ENCODE data around the gene GPR162. TPM values are rescaled to one million over a fixed set of nuclear protein-coding genes. Genes with fewer than 3 reads are reported as not detected.
A peak's percentile ranks its signal among the peaks of the same experiment; 100 is the strongest.

Gene GPR162
- total and polyA plus RNA-seq, 2 experiments from 2014 or later: 38.6 to 41.1 TPM

DNA sequence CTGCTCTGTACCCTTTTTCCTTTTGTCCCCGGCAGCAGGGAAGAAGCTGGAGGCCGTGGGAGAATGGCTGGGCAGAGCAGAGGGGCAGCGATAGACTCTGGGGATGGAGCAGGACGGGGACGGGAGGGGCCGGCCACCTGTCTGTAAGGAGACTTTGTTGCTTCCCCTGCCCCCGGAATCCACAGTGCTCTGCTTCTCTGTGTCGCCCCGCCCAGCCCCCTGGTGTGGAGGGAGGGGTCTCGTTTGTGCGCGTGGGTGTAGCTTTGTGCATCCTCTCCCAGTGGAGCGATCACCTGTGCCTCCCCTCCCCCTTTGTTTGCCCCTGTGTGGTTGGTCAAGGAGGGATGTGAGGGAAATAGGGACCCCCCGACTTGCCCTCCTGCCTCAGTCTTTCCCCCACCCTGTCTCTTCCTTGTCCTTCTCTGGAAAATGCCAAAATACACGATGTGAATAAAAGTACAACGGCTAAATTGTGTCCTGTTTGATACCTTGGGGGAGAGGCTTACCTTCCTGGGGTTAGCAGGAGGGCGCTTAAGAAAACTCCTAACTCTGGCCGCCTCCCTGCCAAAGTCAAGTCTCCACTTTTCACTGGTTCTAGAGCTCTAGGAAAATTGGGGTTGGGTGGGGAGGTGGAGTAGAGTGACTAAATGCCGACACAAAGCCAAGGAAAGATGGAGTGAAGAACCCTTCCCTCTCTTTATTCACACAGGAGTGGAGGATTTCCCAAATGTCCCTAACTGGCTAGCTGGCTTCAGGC is 44.7 kb downstream of the GPR162 start:
- TF ChIP-seq, protein P1, sequence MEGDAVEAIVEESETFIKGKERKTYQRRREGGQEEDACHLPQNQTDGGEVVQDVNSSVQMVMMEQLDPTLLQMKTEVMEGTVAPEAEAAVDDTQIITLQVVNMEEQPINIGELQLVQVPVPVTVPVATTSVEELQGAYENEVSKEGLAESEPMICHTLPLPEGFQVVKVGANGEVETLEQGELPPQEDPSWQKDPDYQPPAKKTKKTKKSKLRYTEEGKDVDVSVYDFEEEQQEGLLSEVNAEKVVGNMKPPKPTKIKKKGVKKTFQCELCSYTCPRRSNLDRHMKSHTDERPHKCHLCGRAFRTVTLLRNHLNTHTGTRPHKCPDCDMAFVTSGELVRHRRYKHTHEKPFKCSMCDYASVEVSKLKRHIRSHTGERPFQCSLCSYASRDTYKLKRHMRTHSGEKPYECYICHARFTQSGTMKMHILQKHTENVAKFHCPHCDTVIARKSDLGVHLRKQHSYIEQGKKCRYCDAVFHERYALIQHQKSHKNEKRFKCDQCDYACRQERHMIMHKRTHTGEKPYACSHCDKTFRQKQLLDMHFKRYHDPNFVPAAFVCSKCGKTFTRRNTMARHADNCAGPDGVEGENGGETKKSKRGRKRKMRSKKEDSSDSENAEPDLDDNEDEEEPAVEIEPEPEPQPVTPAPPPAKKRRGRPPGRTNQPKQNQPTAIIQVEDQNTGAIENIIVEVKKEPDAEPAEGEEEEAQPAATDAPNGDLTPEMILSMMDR (IDR thresholded peaks at IDR 0.05; ENCODE audit: low read depth, low read length): no peak
- Histone ChIP-seq H3K9me3 (ENCODE audit: low read depth) (no peaks in the 10 kb centered on the region), H3K36me3 (peaks cover 50% of the 10 kb centered on the region), H3K4me1 (ENCODE audit: low read depth) (peaks cover 7% of the 10 kb centered on the region), H3K4me3 (no peak overlapping the region), H3K27me3 (no peaks in the 10 kb centered on the region), H3K27ac (no peak overlapping the region)
- DNase-seq (ENCODE audit: low read depth in 1 of 2, low spot score in 1 of 2): no peak

DNA sequence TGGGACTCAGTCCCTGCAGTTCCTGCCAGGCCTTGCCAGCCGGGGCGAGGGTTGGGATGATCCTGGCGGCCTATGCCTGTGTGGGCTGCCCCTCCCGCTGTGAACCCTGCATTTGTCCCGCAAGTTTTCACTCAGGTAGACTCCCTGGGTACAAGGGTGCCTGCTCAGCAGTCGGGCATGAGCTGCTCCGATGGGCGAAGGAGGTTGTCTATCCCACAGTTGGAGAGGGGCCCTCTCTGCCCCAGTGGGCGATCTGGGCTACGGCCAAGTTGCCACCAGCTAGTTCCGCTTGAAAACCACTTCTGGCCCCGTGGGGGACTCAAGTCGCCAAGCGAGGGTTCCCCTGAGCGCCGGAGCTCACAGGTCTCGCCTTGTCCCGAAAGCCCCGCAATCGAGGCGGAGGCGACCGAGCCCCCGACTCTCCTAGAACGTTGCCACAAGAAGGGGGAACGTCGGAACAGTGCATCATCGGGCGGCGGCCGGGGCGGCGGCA is 45.3 kb downstream of the GPR162 start:
- Histone ChIP-seq H3K36me3 (peaks cover 50% of the 10 kb centered on the region), H3K4me1 (ENCODE audit: low read depth) (peaks cover 7% of the 10 kb centered on the region), H3K27ac (no peak overlapping the region), H3K27me3 (no peaks in the 10 kb centered on the region), H3K4me3 (peak overlapping the region; percentile 97), H3K9me3 (ENCODE audit: low read depth) (no peaks in the 10 kb centered on the region)
- TF ChIP-seq, protein P1 (IDR thresholded peaks at IDR 0.05; ENCODE audit: low read depth, low read length): no peak
- DNase-seq (ENCODE audit: low read depth in 1 of 2, low spot score in 1 of 2): no peak

DNA sequence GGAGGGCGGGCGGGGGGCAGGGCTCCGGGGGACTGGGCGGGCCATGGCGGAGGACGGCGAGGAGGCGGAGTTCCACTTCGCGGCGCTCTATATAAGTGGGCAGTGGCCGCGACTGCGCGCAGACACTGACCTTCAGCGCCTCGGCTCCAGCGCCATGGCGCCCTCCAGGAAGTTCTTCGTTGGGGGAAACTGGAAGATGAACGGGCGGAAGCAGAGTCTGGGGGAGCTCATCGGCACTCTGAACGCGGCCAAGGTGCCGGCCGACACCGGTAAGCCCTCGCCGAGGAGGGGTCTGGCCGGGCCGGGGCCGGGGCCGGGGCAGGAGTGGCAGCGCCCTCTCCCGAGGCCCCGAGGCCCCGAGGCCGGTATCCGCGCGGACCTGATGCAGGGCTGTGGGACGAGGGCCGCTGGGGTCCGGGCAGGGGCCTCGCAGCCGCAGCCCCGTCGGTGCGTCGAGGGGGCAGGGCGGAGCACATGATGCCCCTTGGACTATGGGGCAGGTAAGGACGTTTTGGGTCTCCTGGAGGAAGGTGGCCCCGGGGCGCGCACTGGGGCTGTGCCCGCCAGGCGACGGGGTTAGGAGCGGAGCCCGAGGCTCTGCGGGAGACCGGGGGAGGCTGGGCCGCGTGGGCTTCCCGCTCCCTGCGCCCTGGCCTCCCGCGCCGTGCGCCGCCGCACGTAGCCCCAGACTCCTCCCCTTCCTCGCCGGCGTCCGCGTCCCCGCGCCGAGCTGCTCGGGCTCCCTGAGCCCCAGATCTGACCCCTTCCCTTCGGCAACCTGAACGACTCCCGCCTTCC is 46.0 kb downstream of the GPR162 start, which contains the start of gene TPI1:
Gene TPI1, plus strand, starts transcription at position 119 of the 798 bp plus-strand sequence. Its CDS starts 36 bp downstream, at position 155.
- TF ChIP-seq, protein P1 (IDR thresholded peaks at IDR 0.05; ENCODE audit: low read depth, low read length): peak; percentile 8
- Histone ChIP-seq H3K36me3 (peaks cover 46% of the 10 kb centered on the region), H3K9me3 (ENCODE audit: low read depth) (no peaks in the 10 kb centered on the region), H3K4me1 (ENCODE audit: low read depth) (peaks cover 7% of the 10 kb centered on the region), H3K27me3 (no peaks in the 10 kb centered on the region), H3K27ac (peak within 1 kb of the TSS; percentile 86), H3K4me3 (peak within 1 kb of the TSS; percentile 97)
- DNase-seq (ENCODE audit: low read depth in 1 of 2, low spot score in 1 of 2): peak; percentile 84 to 89

DNA sequence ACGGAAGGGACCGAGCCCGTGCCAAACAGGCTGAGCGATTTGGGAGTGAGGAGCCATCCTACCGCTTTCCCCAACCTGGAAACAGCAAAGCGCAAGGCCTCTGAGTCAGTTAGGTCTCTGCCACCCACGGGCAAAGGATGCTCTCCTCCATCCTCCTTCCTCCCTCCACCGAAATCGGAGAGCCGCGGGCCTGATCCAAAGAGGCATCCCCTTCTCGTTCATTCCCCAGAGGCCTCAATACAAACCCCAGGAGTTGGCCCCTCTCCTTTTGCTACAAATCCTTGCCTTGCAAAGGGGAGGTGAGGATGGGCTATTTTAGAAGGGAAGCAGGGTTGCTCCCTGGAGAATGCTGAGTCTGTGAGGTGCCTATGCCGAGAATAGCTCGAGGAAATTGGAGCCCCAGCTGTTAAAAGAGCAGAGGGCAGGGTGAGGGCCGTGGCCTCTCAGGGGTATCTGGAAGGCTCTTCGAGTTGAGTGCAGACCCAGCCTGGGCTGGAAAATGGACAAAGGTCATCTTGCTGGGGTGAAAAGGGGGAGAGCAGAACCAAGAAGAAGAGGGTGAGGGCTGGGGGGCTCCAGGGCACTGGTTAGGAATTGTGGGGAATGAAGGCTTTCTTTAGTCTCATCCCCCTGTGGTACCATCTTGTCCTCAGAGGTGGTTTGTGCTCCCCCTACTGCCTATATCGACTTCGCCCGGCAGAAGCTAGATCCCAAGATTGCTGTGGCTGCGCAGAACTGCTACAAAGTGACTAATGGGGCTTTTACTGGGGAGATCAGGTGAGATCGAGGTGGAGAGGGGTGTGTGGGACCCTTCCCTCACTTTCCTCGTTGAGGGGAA is 46.8 kb downstream of the GPR162 start:
- Histone ChIP-seq H3K4me3 (peak overlapping the region; percentile 97), H3K27me3 (no peaks in the 10 kb centered on the region), H3K36me3 (peaks cover 38% of the 10 kb centered on the region), H3K9me3 (ENCODE audit: low read depth) (no peaks in the 10 kb centered on the region), H3K4me1 (ENCODE audit: low read depth) (peaks cover 7% of the 10 kb centered on the region), H3K27ac (peak overlapping the region; percentile 86)
- TF ChIP-seq, protein P1 (IDR thresholded peaks at IDR 0.05; ENCODE audit: low read depth, low read length): peak; percentile 35
- peak in 1 of 2 donors; percentile 16 for DNase-seq (ENCODE audit: low read depth in 1 of 2, low spot score in 1 of 2)
